Choroid plexus epithelial cell (primary cell): ENCODE results near the gene SOX21.
"Not testable (repeated sequence)": the region's sequence is repeated elsewhere in the genome, so short reads cannot be mapped to it uniquely, and the experiment has no call there.

Experiments used
- DNase-seq: peaks from one replicate; pipeline ENCODE4 v3.0.0-alpha.2; 2010; ENCODE audit warnings: low read depth
- H3K4me3 ChIP-seq: 2 replicates; pipeline ENCODE4 v1.5.1; 2011; ENCODE audit warnings: low read depth, mild to moderate bottlenecking, control low read depth, low read length, moderate library complexity
- TF ChIP-seq, protein P1 (sequence below): conservative IDR thresholded peaks from 2 replicates; pipeline ENCODE4 v1.5.1; 2011; ENCODE audit warnings: low read depth, mild to moderate bottlenecking, control low read depth, inconsistent platforms, low read length, moderate library complexity

Gene SOX21

DNA sequence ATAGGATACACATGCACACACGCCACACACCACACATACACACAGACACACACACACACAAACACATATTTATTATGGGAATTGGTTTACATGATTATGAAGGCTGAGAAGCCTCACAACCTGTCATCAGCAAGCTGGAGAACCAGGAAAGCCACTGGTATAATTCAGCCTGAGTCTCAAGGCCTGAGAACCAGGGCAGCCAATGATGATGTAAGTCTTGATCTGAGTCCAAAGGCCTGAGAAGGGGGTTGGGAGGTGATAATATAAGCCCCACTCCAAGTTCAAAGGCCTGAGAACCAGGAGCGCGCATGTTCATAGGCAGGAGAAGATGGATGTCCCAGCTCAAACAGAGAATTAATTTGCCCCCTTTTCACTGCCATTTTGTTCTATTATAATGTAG is 18.7 kb upstream of the SOX21 start:
- DNase-seq: no peak
- H3K4me3 ChIP-seq: no peak overlapping the region
- TF ChIP-seq, protein P1, sequence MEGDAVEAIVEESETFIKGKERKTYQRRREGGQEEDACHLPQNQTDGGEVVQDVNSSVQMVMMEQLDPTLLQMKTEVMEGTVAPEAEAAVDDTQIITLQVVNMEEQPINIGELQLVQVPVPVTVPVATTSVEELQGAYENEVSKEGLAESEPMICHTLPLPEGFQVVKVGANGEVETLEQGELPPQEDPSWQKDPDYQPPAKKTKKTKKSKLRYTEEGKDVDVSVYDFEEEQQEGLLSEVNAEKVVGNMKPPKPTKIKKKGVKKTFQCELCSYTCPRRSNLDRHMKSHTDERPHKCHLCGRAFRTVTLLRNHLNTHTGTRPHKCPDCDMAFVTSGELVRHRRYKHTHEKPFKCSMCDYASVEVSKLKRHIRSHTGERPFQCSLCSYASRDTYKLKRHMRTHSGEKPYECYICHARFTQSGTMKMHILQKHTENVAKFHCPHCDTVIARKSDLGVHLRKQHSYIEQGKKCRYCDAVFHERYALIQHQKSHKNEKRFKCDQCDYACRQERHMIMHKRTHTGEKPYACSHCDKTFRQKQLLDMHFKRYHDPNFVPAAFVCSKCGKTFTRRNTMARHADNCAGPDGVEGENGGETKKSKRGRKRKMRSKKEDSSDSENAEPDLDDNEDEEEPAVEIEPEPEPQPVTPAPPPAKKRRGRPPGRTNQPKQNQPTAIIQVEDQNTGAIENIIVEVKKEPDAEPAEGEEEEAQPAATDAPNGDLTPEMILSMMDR: no peak

DNA sequence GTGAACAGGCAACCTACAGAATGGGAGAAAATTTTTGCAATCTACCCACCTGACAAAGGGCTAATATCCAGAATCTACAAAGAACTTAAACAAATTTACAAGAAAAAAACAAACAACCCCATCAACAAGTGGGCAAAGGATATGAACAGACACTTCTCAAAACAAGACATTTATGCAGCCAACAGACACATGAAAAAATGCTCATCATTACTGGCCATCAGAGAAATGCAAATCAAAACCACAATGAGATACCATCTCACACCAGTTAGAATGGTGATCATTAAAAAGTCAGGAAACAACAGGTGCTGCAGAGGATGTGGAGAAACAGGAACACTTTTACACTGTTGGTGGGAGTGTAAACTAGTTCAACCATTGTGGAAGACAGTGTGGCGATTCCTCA is 17.6 kb upstream of the SOX21 start:
- H3K4me3 ChIP-seq, DNase-seq: not testable (repeated sequence)

DNA sequence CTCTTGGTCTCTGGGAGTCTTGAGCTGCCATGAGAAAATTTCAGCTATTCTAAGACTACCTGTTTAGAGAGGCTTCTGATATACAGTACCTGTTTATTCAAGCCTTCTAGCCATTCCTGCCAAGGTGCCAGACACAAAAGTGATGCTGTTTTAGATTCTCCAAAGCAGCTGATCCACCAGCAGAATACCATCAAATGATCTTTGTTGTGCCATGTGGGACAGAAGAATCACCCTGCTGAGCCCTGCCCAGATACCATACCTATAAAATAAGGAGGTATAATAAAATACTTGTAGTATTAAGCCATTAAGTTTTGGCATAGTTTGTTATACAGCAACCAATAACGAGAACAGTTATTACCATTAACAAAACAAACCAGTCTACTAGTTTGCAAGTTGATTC is 14.1 kb upstream of the SOX21 start:
- H3K4me3 ChIP-seq: no peak overlapping the region
- no peak for DNase-seq
- TF ChIP-seq, protein P1: no peak

DNA sequence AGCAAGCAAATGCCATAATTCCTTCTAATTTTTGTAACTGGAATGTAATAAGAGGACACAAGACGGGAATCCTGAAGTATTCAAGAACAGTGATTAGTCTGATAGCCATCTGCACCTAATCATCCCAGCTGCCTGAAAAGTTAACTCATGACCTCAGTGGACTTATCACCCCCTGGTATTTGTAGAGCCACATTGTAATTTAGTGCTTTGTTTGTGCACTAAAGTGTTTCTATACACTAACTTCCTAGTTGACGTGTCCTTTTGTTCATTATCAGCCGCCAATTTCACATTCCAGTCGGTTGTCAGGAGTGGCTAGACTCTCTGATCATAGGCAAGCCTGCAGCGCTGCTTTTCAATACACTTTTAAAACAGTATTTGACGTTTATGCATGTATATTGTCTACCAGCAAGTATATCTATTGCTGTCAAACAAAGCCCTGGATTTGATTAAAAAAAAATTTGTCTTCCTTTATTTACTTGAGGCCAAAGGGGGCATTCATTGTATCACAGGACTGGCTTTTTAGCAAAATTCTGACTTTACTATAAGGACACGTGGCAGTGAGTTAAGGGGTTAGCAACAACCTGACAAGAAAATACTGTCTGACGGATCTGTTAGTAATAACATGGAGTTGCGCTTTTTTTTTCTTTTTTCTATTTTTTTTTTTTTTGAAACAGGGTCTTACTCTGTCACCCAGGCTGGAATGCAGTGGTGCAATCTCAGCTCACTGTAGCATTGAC is 10.4 kb upstream of the SOX21 start:
- no peak for DNase-seq
- H3K4me3 ChIP-seq: no peak overlapping the region
- TF ChIP-seq, protein P1: no peak

- not testable (repeated sequence) for H3K4me3 ChIP-seq, DNase-seq
Observed at GRCh38 chr13:94718697-94719096, 6.4 kb upstream of the SOX21 start.

- no peak overlapping the region for H3K4me3 ChIP-seq
- no peak for DNase-seq
- TF ChIP-seq, protein P1: no peak
Observed at GRCh38 chr13:94717916-94718315, 5.6 kb upstream of the SOX21 start.

DNA sequence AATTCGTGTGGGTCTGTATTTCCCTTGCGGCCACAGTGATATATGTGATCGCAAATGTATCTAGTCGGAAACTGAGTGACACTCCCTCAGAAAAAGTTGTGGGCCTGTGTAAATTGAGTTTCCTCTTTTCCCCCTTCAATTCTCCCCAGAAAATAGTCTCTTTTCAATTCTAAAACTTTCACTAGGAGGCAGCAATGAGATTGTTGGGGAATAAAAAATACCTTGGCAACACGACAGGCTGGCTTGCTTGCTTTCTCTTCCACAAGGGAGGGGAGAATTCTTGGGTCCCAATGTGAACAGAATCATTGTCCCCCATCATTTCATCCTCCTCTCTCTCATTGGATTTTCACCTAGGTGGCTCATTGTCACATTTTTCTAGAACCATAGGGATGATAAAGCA is 3.7 kb upstream of the SOX21 start:
- no peak overlapping the region for H3K4me3 ChIP-seq
- TF ChIP-seq, protein P1: peak; percentile 43
- DNase-seq: peak; percentile 28

DNA sequence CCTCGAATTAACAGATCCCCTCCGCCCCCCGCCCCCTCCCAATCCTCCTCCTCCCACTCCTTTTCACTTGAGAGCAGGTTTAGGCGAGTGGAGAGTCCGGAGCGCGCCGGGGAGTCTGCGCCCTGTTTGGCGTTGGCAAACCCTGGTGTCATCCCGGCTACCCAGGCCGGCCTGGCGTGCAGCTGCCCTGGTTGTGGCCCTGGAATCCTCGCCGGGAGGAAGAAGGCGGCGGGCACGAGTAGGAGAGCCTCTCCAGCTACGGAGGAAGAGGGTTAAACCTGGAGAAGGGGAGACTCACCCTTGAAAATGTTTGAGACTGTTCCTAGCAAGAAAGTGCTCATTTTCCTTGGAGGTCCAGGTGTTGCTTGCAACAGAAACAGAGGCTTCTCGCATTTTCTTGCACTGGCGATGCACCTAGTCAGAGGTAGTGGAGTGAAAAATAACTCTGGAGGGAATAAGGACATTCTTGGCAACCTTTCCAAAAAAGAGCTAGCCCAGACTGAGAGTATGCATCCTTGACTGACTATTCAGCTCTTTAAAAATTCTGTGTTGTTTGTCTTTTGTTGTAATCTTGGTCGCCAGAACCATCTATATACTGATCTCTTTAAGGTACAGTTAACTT is 1.3 kb upstream of the SOX21 start:
- DNase-seq: no peak
- TF ChIP-seq, protein P1: no peak
- no peak overlapping the region for H3K4me3 ChIP-seq
